Activated CD4-positive, alpha-beta memory T cell treated with anti-CD3 and anti-CD28 coated beads, Interleukin-2, amount 10 ng/mL, durations not matched to agents 7 days and 5 days (primary cell): Measurements from ENCODE around the gene WWC2. TPM values are rescaled to one million over a fixed set of nuclear protein-coding genes. Genes with fewer than 3 reads are reported as not detected.

Experiments
- CTCF ChIA-PET: fragments of 350-600 bp; sonication (Branson Sonifier 250); formaldehyde crosslinking; loops from one replicate; lab custom pipeline; 2021; ENCODE audit warnings: antibody characterized with exemption, inconsistent platforms; lab: Charles Lee
- POLR2A ChIA-PET: fragments of 350-600 bp; sonication (Branson Sonifier 250); formaldehyde crosslinking; loops from one replicate; lab custom pipeline; 2021; ENCODE audit warnings: antibody characterized with exemption; lab: Charles Lee
- DNase-seq: peaks from one replicate; pipeline ENCODE4 v3.0.0-alpha.2; 2020
- H3K27ac Mint-ChIP-seq: one replicate; pipeline ENCODE4 v1.8.0; 2021; ENCODE audit warnings: mild to moderate bottlenecking, mixed read lengths
- H3K27me3 Mint-ChIP-seq: one replicate; pipeline ENCODE4 v1.8.0; 2021; ENCODE audit warnings: mixed read lengths
- H3K36me3 Mint-ChIP-seq: one replicate; pipeline ENCODE4 v1.8.0; 2021; ENCODE audit warnings: low read depth, mixed read lengths
- H3K4me1 Mint-ChIP-seq: one replicate; pipeline ENCODE4 v1.8.0; 2021; ENCODE audit warnings: mixed read lengths
- H3K4me3 Mint-ChIP-seq: one replicate; pipeline ENCODE4 v1.8.0; 2021; ENCODE audit warnings: mild to moderate bottlenecking, mixed read lengths
- H3K9me3 Mint-ChIP-seq: one replicate; pipeline ENCODE4 v1.8.0; 2021; ENCODE audit warnings: mixed read lengths
- total RNA-seq, 2 experiments: library from RNA; stranded (reverse); gene quantifications; one replicate each; pipeline ENCODE4 v1.2.3, GENCODE V29; 2021

WWC2 gene
- total RNA-seq, 2 experiments from 2014 or later = 0.23 to 0.28 TPM

DNA sequence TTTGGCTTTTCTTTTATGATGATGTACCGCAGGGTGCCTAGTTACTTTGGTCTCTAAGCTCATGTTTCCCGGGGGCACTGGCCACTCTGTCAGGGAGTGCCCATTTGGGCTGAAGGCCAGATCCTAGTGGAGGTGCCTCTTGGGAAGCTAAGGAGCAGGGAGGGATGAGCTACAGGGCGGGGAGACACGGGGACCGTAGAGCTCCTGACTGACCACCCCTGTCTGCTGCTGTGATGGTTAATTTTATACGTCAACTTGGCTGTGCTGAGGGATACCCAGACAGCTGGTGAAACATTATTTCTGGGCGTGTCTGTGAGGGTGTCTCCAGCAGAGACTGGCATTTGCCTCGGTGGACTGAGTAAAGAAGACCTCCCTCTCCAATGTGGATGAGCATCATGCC lies 248.1 kb downstream of the WWC2 start:
- Mint-ChIP-seq H3K36me3 (peaks cover 8% of the 10 kb centered on the region), H3K27ac (no peak overlapping the region), H3K4me3 (no peak overlapping the region), H3K9me3 (peaks cover 5% of the 10 kb centered on the region), H3K27me3 (peaks cover 7% of the 10 kb centered on the region), H3K4me1 (peaks cover 18% of the 10 kb centered on the region)
- ChIA-PET POLR2A (no interaction called here), CTCF (interaction anchor here (0.6 kb wide), 1 partner anchor 187 kb away, joined by 3 read pairs; no protein-coding TSS in a partner anchor)
- DNase-seq = no peak

DNA sequence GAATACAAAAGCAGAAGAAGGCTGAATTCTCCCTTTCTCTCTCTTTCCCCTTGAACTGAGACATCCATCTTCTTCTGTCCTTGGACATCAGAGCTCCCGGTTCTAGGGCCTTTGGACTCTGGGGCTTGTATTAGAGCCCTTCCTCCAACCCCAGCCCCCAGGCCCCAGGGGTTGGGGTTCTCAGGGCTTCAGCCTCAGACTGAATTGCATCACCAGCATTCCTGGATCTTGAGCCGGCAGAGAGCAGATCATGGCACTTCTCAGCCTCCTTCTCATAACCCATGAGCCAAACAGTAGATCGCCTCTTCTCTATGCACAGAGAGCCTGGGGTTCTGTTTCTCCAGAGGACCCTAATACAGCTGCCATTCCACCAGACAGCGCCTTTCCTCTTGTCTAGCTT lies 248.5 kb downstream of the WWC2 start:
- H3K9me3 Mint-ChIP-seq = peaks cover 5% of the 10 kb centered on the region
- peaks cover 8% of the 10 kb centered on the region for H3K36me3 Mint-ChIP-seq
- H3K27ac Mint-ChIP-seq = no peak overlapping the region
- POLR2A ChIA-PET = no interaction called here
- DNase-seq = no peak
- H3K4me1 Mint-ChIP-seq = peaks cover 18% of the 10 kb centered on the region
- no peak overlapping the region for H3K4me3 Mint-ChIP-seq
- peaks cover 6% of the 10 kb centered on the region for H3K27me3 Mint-ChIP-seq
- CTCF ChIA-PET = no interaction called here

DNA sequence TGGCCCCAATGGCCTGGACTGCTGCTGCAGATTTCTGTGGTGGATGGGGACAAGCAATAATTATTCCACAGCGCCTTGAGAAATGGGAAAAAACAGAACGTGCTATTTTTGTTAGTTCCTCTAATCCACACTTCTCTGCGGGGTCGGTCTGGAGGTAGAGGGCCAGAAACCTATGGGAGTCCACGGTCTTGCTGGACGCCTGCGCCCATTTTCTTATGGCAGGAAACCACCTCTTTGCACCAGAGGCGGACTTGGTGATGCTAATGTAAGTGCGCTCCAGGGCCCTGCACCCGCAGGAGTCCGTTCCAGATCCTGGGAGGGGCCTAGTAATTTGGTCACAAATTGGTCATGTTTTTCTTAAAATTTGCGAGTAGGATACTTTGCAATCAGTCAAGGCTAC lies 249.1 kb downstream of the WWC2 start:
- CTCF ChIA-PET = no interaction called here
- DNase-seq = no peak
- Mint-ChIP-seq H3K27ac (no peak overlapping the region), H3K4me3 (no peak overlapping the region), H3K36me3 (peaks cover 8% of the 10 kb centered on the region), H3K9me3 (peaks cover 5% of the 10 kb centered on the region), H3K4me1 (peaks cover 18% of the 10 kb centered on the region), H3K27me3 (peaks cover 4% of the 10 kb centered on the region)
- POLR2A ChIA-PET = no interaction called here

DNA sequence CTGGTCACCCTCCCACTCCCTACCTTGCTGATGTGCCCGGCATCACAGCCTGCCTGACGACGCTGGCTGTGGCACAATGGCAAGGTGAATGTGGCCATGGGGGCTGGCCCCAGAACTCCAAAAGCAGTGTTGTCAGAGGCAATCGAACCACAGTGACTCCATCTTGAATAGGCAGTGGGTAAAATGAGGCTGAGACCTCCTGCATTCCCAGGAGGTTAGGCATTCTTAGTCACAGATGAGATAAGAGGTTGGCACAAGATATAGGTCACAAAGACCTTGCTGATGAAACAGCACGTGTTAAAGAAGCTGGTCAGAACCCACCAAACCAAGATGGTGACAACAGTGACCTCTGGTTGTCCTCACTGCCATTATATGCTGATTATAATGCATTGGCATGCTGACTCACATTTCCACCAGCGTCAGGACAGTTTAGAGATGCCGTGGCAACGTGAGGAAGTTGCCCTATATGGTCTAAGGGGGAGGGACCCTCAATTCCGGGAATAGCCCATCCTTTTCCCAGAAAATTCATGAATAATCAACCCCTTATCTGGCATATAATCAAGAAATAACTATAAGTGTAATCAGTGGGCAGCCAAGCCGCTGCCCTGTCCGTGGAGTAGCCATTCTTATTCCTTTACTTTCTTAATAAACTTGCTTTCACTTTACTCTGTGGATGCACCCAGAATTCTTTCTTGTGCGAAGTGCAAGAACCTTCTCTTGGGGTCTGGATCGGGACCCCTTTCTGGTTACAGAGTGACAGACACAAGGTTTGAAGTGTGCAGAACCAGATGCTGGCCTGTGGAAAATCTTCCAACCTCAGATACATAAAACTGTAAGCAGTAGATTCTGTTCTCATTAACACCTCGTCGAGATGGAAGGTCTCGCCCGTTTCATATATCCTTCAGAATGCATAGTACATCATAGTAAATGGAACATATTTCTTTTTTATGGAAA lies 249.9 kb downstream of the WWC2 start:
- POLR2A ChIA-PET = no interaction called here
- H3K36me3 Mint-ChIP-seq = peaks cover 8% of the 10 kb centered on the region

DNA sequence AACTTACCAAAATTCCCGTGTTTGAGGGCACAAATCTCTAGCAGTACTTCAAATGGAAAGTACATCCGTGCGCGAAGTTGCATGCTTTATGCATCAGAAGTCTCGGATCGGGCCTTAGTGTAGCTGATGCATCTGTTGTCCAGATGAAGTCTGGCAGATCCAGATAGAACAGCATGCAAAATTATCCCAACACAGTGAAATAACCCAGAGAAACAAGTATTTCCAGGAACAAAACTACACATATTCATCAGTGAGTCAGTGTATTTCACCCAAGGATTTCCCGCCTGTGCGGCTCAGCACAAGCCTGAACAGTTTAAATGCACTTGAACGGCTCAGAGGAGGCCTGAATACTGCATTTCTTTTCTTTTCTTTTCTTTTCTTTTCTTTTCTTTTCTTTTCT lies 250.6 kb downstream of the WWC2 start:
- peaks cover 18% of the 10 kb centered on the region for H3K4me1 Mint-ChIP-seq
- no peak overlapping the region for H3K4me3 Mint-ChIP-seq
- peaks cover 8% of the 10 kb centered on the region for H3K36me3 Mint-ChIP-seq
- H3K27ac Mint-ChIP-seq = no peak overlapping the region
- ChIA-PET CTCF (no interaction called here), POLR2A (no interaction called here)
- H3K9me3 Mint-ChIP-seq = peaks cover 5% of the 10 kb centered on the region
- no peak for DNase-seq
- H3K27me3 Mint-ChIP-seq = peaks cover 2% of the 10 kb centered on the region

More for the DNA sequence above, 249.9 kb downstream of the WWC2 start:
- H3K4me3 Mint-ChIP-seq = no peak overlapping the region
- CTCF ChIA-PET = no interaction called here
- H3K27ac Mint-ChIP-seq = no peak overlapping the region
- peak; percentile 59 for DNase-seq
- H3K9me3 Mint-ChIP-seq = peaks cover 5% of the 10 kb centered on the region
- H3K27me3 Mint-ChIP-seq = peaks cover 2% of the 10 kb centered on the region
- peaks cover 18% of the 10 kb centered on the region for H3K4me1 Mint-ChIP-seq

DNA sequence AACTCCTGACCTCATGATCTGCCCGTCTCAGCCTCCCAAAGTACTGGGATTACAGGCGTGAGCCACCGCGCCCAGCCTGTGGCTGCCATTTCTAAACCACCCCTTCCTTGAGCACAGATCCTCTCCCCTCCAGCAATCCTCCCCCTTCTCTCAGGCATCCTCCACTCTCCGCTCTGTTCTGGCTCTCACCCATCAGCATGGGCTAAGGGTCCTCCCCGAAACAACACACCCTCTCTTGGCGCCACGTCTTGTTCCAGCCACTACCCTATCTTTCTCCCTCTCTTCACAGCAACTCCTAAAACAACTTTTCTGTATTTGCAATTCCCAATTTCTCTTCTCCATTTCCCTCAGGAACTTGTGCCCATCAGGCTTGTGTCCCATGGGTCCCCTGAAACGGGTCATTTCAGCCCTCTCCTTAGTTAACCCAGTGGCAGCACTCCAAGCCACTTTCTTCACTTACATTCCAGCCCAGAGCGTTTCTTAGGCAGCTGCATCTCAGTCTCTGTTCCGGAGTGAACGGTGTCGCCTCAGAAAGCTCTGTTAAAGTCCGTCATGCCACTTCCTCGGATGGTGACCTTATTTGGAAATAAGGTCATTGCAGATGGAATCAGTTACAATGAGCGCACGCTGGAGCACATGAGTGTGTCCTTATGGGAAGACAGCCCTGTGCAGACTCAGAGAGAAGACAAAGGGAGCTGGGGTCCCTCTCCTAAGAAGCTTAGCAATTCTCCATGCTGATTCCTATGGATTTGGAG lies 251.4 kb downstream of the WWC2 start:
- H3K4me3 Mint-ChIP-seq = no peak overlapping the region
- DNase-seq = no peak
- peaks cover 5% of the 10 kb centered on the region for H3K9me3 Mint-ChIP-seq
- CTCF ChIA-PET = no interaction called here
- no peak overlapping the region for H3K27ac Mint-ChIP-seq
- peaks cover 2% of the 10 kb centered on the region for H3K27me3 Mint-ChIP-seq
- POLR2A ChIA-PET = no interaction called here
- peaks cover 8% of the 10 kb centered on the region for H3K36me3 Mint-ChIP-seq
- H3K4me1 Mint-ChIP-seq = peaks cover 18% of the 10 kb centered on the region

DNA sequence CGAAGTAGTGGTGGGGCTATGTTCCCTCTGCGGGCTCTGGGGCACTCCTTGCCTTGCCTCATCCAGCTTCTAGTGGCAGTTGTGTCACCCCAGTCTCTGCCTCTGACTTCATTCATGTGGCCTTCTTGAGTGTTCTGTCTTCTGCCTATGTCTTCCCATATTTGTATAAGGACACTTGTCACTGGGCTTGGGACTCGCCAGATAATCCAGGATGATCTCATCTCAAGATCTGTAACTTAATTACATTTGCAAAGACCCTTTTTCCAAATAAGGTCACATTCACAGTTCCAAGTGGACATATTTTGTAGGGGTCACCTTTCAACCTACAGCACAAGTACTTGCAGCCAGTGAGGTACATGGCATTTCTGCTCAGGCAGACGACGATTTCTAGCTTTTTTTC lies 253.5 kb downstream of the WWC2 start:
- ChIA-PET POLR2A (no interaction called here), CTCF (no interaction called here)
- peaks cover 18% of the 10 kb centered on the region for H3K4me1 Mint-ChIP-seq

DNA sequence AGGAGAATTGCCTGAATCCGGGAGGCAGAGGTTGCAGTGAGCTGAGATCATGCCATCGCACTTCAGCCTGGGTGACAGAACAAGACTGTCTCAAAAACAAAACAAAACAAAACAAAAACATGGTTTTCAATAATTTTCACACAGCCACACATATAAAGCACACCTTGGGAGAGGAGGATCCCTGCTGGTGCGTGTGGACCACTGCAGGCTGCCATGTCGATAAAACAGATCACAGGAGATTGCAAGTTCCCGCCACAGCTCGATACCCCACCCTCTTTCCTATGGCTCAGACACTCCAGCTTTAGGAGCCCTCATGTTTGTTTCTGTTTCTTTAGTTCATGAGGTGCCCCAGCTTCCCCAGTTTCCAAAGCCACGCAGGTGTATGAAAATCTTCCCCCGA lies 254.5 kb downstream of the WWC2 start:
- Mint-ChIP-seq H3K4me1 (peaks cover 15% of the 10 kb centered on the region), H3K27me3 (peaks cover 2% of the 10 kb centered on the region), H3K4me3 (no peak overlapping the region), H3K27ac (no peak overlapping the region), H3K36me3 (peaks cover 7% of the 10 kb centered on the region), H3K9me3 (peaks cover 5% of the 10 kb centered on the region)
- CTCF ChIA-PET = no interaction called here
- POLR2A ChIA-PET = no interaction called here
- DNase-seq = no peak

More for the DNA sequence above, 253.5 kb downstream of the WWC2 start:
- no peak overlapping the region for H3K4me3 Mint-ChIP-seq
- H3K27ac Mint-ChIP-seq = no peak overlapping the region
- peaks cover 8% of the 10 kb centered on the region for H3K36me3 Mint-ChIP-seq
- DNase-seq = no peak
- H3K27me3 Mint-ChIP-seq = peaks cover 2% of the 10 kb centered on the region
- peaks cover 5% of the 10 kb centered on the region for H3K9me3 Mint-ChIP-seq

DNA sequence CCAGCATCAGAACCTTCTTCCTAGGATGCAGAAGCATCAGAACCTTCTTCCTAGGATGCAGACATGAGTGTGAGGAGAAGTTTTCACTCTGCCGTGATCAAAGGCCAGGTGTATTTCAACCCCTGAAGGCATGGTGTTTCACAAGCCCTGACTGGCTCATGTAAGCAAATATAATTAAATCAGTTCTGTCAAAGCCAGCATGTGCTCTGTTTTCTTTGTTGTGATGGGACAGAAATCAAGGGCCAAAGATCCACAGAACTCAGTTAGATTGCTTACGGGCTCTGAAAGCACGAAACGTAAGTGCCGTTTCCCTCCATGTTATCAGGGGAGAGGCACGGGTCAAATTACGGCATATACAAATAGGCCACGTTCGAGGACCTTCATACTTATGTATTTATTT lies 255.2 kb downstream of the WWC2 start:
- Mint-ChIP-seq H3K9me3 (peaks cover 5% of the 10 kb centered on the region), H3K36me3 (peaks cover 5% of the 10 kb centered on the region), H3K27ac (no peak overlapping the region), H3K4me1 (peaks cover 9% of the 10 kb centered on the region), H3K4me3 (no peak overlapping the region), H3K27me3 (peaks cover 2% of the 10 kb centered on the region)
- CTCF ChIA-PET = no interaction called here
- DNase-seq = no peak
- POLR2A ChIA-PET = no interaction called here

DNA sequence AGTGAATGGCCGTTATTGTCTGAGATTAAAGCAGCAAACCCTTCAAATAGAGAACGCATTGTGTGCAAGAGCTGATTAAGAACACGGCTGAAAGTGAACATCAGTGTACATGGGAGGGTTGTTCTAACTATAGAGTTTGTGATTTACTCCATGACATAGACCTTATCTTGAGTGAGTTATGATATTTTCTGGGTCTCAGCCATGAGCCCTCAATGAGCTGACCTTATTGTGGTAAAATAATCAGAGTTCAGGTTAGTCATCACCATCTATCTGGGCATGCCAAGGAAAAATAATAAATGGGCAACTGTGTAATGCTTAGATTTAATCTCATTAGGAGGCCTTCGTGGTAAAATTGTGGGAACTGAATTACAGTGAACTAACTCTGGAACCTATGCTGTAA lies 256.3 kb downstream of the WWC2 start:
- no peaks in the 10 kb centered on the region for H3K36me3 Mint-ChIP-seq
- peaks cover 2% of the 10 kb centered on the region for H3K27me3 Mint-ChIP-seq
- H3K27ac Mint-ChIP-seq = no peak overlapping the region

DNA sequence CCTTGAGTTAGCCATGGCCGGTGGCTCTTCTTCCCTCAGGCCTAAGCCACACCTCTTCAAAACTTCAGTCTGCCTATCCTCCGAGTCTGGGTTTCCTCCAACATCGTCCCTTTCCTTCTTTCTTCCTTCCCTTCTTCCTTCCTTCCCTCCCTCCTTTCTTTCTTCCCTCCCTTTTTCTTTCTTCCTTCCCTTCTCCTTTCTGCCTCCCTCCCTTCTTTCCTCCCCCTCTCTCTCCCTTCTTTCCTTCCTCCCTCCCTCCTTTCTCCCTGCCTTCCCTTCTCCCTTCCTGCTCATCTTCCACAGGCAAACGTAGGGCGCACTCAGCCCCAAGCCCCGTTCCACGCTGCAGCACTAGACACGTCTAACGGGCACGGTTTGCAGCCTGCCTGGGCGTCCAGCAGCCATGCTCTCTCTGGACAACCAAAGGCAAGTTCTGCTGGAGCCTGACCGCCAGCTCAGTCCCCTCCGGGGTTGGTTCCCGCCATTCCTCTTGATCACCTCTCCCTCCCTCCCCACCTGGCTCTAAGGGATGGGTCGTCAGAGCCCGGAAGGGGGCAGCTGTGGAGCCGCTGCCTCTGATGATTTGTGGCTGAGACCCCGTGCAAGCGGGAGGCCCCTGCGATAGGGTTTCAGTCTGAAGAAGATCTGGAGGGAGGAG lies 257.2 kb downstream of the WWC2 start:
- Mint-ChIP-seq H3K27ac (no peak overlapping the region), H3K36me3 (no peaks in the 10 kb centered on the region), H3K4me1 (no peaks in the 10 kb centered on the region), H3K4me3 (no peak overlapping the region), H3K27me3 (no peaks in the 10 kb centered on the region), H3K9me3 (no peaks in the 10 kb centered on the region)
- POLR2A ChIA-PET = no interaction called here
- CTCF ChIA-PET = no interaction called here
- no peak for DNase-seq

More for the DNA sequence above, 256.3 kb downstream of the WWC2 start:
- ChIA-PET CTCF (no interaction called here), POLR2A (no interaction called here)
- no peak for DNase-seq
- Mint-ChIP-seq H3K4me3 (no peak overlapping the region), H3K4me1 (peaks cover 2% of the 10 kb centered on the region), H3K9me3 (peaks cover 3% of the 10 kb centered on the region)

DNA sequence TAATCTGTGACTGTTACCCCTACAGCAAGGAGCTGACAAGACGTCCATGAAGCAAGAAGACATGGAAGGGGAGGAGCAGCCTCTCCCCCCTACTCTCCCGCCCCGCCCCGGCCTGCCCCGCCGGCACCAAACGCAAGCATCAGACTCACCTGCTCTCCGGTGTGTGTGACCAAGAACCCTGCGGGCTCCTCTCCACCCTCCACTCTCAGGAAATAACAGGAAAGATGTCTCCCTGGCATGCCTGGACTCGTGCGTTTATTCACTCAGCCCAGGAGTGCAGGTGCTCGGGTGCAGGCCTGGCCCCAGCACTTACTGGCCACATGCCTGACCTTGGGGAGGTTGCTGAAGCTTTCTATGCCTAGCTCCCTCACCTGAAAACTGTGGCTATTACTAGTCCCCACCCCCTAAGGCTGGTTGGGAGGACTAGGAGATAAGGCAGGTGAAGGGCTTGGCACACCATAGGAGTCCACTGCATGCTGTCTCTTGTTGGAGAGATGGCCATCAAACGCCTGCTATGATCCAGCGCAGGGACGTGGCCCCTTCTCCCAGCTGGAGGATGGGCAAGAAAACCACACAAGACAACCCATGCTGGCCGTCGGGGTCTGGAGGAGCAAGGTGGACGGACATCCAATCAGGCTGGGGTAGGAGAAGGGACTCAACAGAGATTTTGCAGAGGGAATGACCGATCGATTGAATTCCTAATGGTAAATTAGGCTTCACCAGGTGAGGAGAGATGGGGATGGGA lies 258.0 kb downstream of the WWC2 start:
- Mint-ChIP-seq H3K4me3 (no peak overlapping the region), H3K36me3 (no peaks in the 10 kb centered on the region), H3K9me3 (no peaks in the 10 kb centered on the region), H3K4me1 (no peaks in the 10 kb centered on the region), H3K27me3 (no peaks in the 10 kb centered on the region), H3K27ac (no peak overlapping the region)
- CTCF ChIA-PET = no interaction called here
- DNase-seq = no peak
- POLR2A ChIA-PET = no interaction called here
